Endothelial cell (in vitro differentiated cells): ENCODE data around the gene PSME2. TPM values are rescaled to one million over a fixed set of nuclear protein-coding genes. Genes with fewer than 3 reads are reported as not detected.

Experiments used
- DNase-seq: peaks from one replicate; pipeline ENCODE4 v3.0.0; 2021; ENCODE audit warnings: low spot score
- H3K27ac Mint-ChIP-seq: one replicate; pipeline ENCODE4 v1.8.0; 2021; ENCODE audit warnings: mixed read lengths, inconsistent platforms; ENCODE audit not compliant: unreplicated experiment
- H3K27me3 Mint-ChIP-seq: one replicate; pipeline ENCODE4 v1.8.0; 2021; ENCODE audit warnings: mild to moderate bottlenecking, moderate library complexity, mixed read lengths, inconsistent platforms; ENCODE audit not compliant: unreplicated experiment
- H3K36me3 Mint-ChIP-seq: one replicate; pipeline ENCODE4 v1.8.0; 2021; ENCODE audit warnings: mild to moderate bottlenecking, low read depth, mixed read lengths, inconsistent platforms; ENCODE audit not compliant: unreplicated experiment
- H3K4me1 Mint-ChIP-seq: one replicate; pipeline ENCODE4 v1.8.0; 2021; ENCODE audit warnings: mild to moderate bottlenecking, mixed read lengths, inconsistent platforms; ENCODE audit not compliant: unreplicated experiment
- H3K4me3 Mint-ChIP-seq: one replicate; pipeline ENCODE4 v1.8.0; 2021; ENCODE audit warnings: mild to moderate bottlenecking, mixed read lengths, inconsistent platforms; ENCODE audit not compliant: unreplicated experiment
- H3K9me3 Mint-ChIP-seq: one replicate; pipeline ENCODE4 v1.8.0; 2021; ENCODE audit warnings: mixed read lengths, inconsistent platforms; ENCODE audit not compliant: unreplicated experiment
- total RNA-seq: library from RNA; stranded (reverse); fragmentation: NEBNext Ultra II Directional; extraction: Animal tissue kit (Norgen Biotek cat#: 25700); gene quantifications from one replicate; pipeline ENCODE4 v1.2.1, GENCODE V29; 2021; ENCODE audit not compliant: unreplicated experiment
- TF ChIP-seq, protein P1 (sequence below): fragments of 200-600 bp; sonication (generic); IDR thresholded peaks from one replicate; pipeline ENCODE4 v1.5.0; 2021; ENCODE audit warnings: antibody characterized with exemption; ENCODE audit not compliant: unreplicated experiment

PSME2 gene
- total RNA-seq, 1 donor from 2014 or later: 73.6 TPM

DNA sequence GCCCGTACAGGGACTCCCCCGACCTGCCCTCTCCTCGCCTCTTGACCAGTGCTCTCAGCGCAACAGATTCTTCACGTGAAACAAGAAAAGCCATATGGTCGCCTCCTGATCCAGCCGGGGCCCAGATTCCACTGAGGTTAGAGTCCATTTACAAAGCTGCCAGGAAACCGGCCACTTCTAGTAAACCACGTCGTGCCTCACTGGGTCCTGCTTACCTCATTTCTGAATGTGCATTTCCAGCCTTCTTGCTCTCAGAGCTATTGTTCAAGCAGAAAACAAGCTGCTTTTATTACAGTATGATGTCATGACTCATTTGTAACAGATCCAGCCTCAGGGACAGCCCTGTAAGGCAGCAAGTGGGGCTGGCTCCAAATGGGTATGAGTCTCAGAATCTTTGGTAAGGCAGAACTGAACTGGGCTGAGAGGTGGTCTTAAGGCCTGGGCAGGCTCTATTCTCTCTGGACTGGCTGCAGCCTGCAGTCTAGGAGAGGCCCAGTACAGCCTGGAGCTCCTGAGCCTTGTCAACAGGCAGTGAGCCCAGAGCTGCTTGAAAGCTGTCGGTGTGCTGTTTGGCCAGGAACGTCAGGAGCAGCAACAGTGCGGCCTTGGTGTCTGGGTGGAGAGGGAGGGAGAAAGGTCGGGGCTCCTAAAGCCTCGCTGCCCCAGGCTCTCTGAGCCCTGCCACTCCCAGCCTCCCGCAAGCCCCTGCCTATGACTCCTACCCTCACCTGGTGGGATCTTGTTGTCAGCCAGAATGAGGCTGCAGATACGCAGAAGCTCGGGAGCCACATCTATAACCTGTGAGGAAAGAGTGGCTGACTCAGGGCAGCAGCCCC is 33.8 kb upstream of the PSME2 start:
- H3K27ac Mint-ChIP-seq: no peak overlapping the region
- peaks cover 8% of the 10 kb centered on the region for H3K27me3 Mint-ChIP-seq
- no peak for DNase-seq
- H3K4me1 Mint-ChIP-seq: peaks cover 8% of the 10 kb centered on the region
- no peaks in the 10 kb centered on the region for H3K9me3 Mint-ChIP-seq
- TF ChIP-seq, protein P1, sequence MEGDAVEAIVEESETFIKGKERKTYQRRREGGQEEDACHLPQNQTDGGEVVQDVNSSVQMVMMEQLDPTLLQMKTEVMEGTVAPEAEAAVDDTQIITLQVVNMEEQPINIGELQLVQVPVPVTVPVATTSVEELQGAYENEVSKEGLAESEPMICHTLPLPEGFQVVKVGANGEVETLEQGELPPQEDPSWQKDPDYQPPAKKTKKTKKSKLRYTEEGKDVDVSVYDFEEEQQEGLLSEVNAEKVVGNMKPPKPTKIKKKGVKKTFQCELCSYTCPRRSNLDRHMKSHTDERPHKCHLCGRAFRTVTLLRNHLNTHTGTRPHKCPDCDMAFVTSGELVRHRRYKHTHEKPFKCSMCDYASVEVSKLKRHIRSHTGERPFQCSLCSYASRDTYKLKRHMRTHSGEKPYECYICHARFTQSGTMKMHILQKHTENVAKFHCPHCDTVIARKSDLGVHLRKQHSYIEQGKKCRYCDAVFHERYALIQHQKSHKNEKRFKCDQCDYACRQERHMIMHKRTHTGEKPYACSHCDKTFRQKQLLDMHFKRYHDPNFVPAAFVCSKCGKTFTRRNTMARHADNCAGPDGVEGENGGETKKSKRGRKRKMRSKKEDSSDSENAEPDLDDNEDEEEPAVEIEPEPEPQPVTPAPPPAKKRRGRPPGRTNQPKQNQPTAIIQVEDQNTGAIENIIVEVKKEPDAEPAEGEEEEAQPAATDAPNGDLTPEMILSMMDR: no peak
- H3K4me3 Mint-ChIP-seq: no peak overlapping the region
- H3K36me3 Mint-ChIP-seq: peaks cover 26% of the 10 kb centered on the region

GRCh38 chr14:24179294-24179960 is 33.0 kb upstream of the PSME2 start:
- Mint-ChIP-seq H3K4me3 (peak overlapping the region; percentile 42), H3K27me3 (peaks cover 7% of the 10 kb centered on the region), H3K9me3 (no peaks in the 10 kb centered on the region), H3K36me3 (peaks cover 32% of the 10 kb centered on the region), H3K4me1 (peaks cover 8% of the 10 kb centered on the region), H3K27ac (no peak overlapping the region)
- no peak for DNase-seq
- TF ChIP-seq, protein P1: no peak

GRCh38 chr14:24178399-24179178 is 32.2 kb upstream of the PSME2 start:
- Mint-ChIP-seq H3K9me3 (no peaks in the 10 kb centered on the region), H3K27ac (no peak overlapping the region)

GRCh38 chr14:24177891-24178290 is 31.5 kb upstream of the PSME2 start:
- peaks cover 28% of the 10 kb centered on the region for H3K36me3 Mint-ChIP-seq
- TF ChIP-seq, protein P1: no peak
- no peaks in the 10 kb centered on the region for H3K9me3 Mint-ChIP-seq
- no peak for DNase-seq
- H3K4me1 Mint-ChIP-seq: peaks cover 8% of the 10 kb centered on the region
- H3K27ac Mint-ChIP-seq: no peak overlapping the region
- H3K4me3 Mint-ChIP-seq: no peak overlapping the region
- peaks cover 9% of the 10 kb centered on the region for H3K27me3 Mint-ChIP-seq

More at GRCh38 chr14:24178399-24179178, 32.2 kb upstream of the PSME2 start:
- peaks cover 9% of the 10 kb centered on the region for H3K27me3 Mint-ChIP-seq
- TF ChIP-seq, protein P1: no peak
- peaks cover 8% of the 10 kb centered on the region for H3K4me1 Mint-ChIP-seq
- H3K4me3 Mint-ChIP-seq: peak overlapping the region; percentile 42
- H3K36me3 Mint-ChIP-seq: peaks cover 32% of the 10 kb centered on the region
- no peak for DNase-seq
